Medulla oblongata (tissue), 1 donor: ENCODE data around the gene PLA2G3.
A peak's percentile ranks its signal among the peaks of the same experiment; 100 is the strongest.

Experiments used
- DNase-seq: peaks from one replicate; pipeline ENCODE4 v3.0.0-alpha.2; 2015; ENCODE audit errors: extremely low spot score

PLA2G3 gene

DNA sequence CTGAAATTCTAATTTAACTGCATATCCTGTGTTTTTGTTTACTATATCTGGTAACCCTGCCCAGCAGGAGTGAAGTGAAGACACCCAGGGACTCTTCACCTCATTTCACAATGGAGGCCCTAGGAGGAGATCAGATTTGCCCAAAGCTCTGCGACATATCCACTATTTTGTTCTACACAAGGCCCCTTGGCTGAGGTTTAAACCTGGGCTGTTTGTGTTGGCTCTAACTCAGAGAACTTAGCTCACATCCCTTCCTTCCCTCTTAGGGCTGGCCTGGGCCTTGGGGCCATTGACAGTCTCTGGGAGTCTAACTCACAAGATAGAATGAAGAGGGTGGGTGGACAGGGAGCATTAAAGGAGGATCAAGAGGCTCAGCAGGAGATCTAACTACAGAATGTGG, 8.2 kb upstream of the PLA2G3 start:
- DNase-seq: no peak

GRCh38 chr22:31144223-31144622, 3.9 kb upstream of the PLA2G3 start:
- DNase-seq: no peak

DNA sequence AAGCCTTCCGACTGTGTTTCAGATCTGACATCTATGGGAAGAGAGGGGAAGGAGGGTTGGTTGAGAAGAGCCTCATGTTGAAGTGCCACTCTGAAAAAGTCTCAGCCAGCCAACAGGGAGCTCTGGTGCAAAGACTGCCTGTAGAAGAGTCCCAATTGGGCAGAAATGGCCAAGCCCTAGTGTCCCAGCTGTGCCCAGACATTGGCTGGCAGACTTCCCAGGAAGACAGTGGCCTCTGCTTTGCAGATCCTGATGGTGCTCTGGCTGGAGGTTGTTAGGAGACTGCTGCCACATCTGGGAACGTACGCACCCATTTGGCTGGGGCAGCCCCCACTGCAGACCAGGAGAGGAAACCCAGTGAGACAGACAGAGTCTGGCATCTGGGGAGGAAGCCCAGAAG, 3.2 kb upstream of the PLA2G3 start:
- peak; percentile 18 for DNase-seq

GRCh38 chr22:31143038-31143437, 2.7 kb upstream of the PLA2G3 start:
- DNase-seq: peak; percentile 9

DNA sequence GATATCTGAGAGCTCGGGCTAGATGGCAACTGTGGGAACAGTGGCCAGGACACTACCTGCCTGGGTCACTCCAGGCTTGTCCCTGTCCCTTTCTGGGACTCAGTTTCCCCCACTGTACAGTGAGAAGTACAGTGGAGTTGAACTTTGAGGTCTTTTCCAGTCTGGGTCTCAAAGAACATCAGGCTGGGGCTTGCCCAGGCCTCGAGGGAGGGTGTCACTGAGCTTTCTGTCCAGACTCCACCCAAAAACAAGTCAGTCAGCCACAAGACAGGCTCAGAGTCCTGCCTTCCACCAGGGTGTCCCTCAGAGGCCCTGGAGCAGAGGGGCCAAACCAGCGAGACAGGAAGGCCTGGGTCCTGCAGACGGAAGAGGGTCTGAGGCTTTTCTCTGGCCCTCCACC, 2.0 kb upstream of the PLA2G3 start:
- no peak for DNase-seq

- DNase-seq: no peak
Measured at GRCh38 chr22:31141551-31141950, 1.2 kb upstream of the PLA2G3 start.

- no peak for DNase-seq
Measured at GRCh38 chr22:31140746-31141145, 438 bp upstream of the PLA2G3 start.

DNA sequence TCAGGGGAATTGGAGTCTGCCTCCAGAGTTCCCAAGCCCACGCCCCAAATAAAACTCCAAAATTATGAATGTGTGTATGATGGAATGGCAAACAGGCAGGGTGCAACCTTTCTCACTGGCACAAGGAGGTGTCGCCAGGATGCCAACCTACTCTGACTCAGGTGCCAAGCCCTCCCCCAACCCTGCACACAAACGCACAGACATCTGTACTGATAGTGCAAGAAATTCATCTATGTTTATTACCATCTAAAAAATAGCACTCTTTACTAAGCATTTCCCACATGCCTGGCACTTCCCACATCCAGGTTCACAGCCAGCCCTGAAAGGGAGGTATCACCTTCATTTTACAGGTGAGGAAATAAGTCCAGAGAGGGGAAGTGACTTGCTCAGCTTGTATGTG, 1.2 kb downstream of the PLA2G3 start:
- DNase-seq: no peak

GRCh38 chr22:31138126-31138525, 2.2 kb downstream of the PLA2G3 start:
- no peak for DNase-seq

- no peak for DNase-seq
Measured at GRCh38 chr22:31137721-31138120, 2.6 kb downstream of the PLA2G3 start.

- DNase-seq: no peak
Measured at GRCh38 chr22:31136711-31137110, 3.6 kb downstream of the PLA2G3 start.

GRCh38 chr22:31136155-31136554, 4.2 kb downstream of the PLA2G3 start:
- DNase-seq: no peak

- no peak for DNase-seq
Measured at GRCh38 chr22:31135706-31136105, 4.6 kb downstream of the PLA2G3 start.

GRCh38 chr22:31134688-31135087, 5.6 kb downstream of the PLA2G3 start:
- no peak for DNase-seq

DNA sequence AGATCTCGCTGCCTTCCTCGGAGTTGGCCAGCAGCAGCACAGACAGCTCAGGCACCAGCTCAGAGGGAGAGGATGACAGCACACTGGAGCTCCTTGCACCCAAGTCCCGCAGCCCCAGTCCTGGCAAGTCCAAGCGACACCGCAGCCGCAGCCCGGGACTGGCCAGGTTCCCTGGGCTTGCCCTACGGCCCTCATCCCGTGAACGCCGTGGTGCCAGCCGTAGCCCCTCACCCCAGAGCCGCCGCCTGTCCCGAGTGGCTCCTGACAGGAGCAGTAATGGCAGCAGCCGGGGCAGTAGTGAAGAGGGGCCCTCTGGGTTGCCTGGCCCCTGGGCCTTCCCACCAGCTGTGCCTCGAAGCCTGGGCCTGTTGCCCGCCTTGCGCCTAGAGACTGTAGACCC, 6.4 kb downstream of the PLA2G3 start:
- no peak for DNase-seq

- no peak for DNase-seq
Measured at GRCh38 chr22:31130873-31131272, 9.4 kb downstream of the PLA2G3 start.

DNA sequence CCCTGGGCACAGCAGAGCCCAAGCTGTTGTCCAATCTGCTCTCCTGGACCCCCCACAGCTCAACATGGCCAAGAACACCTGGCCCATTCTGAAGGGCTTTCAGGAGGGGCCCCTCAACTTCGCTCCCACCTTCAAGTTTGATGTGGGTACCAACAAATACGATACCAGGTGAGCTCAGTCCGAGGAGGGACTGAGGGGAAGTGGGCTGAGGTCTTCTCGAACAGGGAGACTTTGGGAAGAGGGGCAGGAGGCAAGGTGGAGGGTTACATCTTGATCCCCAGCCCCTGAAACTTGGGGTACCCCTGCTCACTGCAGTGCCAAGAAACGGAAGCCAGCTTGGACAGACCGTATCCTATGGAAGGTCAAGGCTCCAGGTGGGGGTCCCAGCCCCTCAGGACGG, 12.2 kb downstream of the PLA2G3 start:
- no peak for DNase-seq

GRCh38 chr22:31127181-31127772, 13.0 kb downstream of the PLA2G3 start:
- DNase-seq: no peak

DNA sequence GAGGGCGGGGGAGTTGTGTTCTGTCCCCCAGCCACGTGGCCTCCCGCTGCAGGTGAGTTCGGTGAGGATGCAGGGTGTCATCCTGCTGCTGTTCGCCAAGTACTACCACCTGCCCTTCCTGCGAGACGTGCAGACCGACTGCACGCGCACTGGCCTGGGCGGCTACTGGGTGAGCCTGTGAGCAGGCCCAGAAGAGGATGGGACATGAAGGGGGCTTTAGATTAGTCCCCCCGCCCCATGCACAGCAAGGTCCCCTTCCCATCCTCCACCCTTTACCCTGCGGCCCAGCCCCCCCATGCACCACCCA, 13.5 kb downstream of the PLA2G3 start:
- no peak for DNase-seq

DNA sequence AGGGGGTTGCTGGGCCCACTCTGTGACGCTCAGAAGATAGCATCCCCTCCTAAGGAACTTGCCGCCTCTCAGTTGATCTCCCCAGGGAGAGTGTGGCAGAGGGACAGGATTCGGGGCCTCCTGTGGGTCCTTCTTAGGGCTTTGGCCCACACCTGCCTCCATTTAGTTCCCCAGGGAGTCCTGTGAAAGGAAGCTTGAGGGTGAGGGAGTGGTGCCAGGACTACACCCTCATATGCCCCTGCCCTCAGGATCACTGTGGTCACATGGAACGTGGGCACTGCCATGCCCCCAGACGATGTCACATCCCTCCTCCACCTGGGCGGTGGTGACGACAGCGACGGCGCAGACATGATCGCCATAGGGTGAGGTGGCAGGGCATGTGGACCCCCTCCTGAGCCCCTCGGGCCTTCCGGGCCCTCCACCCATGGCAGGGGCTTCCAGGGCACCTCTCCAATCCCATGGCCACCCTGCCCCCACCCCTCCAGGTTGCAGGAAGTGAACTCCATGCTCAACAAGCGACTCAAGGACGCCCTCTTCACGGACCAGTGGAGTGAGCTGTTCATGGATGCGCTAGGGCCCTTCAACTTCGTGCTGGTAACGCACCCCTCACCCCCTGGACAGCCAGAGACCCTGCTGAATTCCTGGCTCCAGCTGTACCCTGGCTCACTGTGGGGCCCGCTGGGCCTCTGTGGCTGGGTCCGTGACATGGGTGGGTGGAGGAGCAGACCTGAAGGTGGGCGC, 14.0 kb downstream of the PLA2G3 start:
- no peak for DNase-seq

DNA sequence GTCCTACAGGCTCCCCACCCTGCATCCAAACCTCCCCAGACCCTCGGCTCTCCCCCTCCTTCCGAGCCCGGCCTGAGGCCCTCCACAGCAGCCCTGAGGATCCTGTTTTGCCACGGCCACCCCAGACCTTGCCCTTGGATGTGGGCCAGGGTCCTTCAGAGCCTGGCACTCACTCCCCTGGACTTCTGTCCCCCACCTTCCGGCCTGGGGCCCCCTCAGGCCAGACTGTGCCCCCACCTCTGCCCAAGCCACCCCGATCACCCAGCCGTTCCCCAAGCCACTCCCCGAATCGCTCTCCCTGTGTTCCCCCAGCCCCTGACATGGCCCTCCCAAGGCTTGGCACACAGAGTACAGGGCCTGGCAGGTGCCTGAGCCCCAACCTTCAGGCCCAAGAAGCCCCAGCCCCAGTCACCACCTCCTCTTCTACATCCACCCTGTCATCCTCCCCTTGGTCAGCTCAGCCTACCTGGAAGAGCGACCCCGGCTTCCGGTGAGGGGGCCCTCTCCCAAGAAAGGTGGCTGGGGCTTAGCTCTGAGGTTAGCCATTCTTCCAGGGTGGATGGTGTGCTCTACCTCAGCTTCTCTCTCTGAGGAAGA, 14.7 kb downstream of the PLA2G3 start:
- DNase-seq: no peak

- DNase-seq: no peak
Measured at GRCh38 chr22:31124811-31125465, 15.4 kb downstream of the PLA2G3 start.

DNA sequence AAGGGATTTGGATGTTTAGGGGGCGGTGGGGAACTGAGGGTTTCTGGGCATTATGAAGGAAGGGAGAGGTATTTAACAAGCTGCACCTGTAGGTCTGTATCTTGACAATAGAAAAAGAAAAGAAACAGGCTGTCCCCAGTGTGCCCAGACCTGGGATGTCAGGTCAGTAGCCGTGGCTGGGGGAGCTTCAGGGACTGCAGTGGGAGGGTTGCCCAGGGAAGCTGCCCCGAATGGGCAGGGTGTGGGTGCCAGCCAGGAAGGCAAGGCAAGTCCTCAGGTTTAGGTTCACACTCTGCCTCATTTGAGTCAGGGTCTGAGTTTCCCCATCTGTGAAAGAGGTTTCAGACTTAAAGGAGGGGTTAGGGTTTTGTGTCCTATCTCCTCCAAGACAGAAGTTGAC, 16.0 kb downstream of the PLA2G3 start:
- no peak for DNase-seq
